HG03280 (cell line): ENCODE data around the gene ARRB2.

Source experiments
- ATAC-seq: cut with Tn5 transposase; IDR thresholded peaks from one replicate; pipeline ENCODE4 v1.9.1; 2021; ENCODE audit warnings: mild to moderate bottlenecking, moderate library complexity; ENCODE audit not compliant: unreplicated experiment

Gene ARRB2

DNA sequence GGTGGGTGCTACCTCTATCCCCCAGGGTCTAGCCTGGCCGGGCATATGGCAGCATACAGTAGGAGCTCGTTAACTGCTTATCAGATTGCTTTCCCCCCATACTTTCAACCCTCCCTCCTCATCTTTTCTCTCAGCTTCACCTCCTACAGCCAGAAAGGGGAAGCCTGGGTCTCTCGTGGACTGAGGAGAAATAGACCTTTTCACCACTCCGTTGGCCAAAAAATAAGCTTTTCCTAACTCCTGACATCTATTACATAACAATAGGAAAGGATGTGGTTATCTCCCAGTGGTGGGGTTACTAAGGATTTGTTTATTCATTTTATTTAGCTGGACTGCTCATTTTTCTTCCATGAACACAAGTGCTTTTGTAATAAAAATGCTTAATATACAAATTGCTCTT is 38.3 kb downstream of the ARRB2 start:
- ATAC-seq, result no peak

GRCh38 chr17:4750606-4751005 is 40.2 kb downstream of the ARRB2 start:
- no peak for ATAC-seq

DNA sequence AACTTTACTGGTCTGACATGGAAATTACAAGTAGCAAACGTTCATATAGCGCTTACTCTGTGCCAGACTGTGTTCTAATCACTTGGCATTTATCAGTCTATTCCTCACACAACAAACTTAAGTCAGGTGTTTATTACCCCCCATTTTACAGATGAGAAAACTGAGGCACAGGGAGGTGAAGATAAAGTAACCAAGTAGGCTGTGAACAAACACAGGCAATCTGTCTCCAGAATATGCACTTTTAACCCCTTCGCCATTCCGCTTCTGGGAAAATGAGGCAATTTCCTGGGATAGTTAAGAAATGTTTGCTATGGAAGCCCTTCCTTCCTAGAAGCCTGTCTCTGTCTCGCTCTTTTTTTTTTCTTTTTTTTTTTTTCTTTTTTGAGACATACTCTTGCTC is 41.5 kb downstream of the ARRB2 start:
- ATAC-seq, result no peak

- ATAC-seq, result no peak
Measured at GRCh38 chr17:4753392-4753791, 43.0 kb downstream of the ARRB2 start.

DNA sequence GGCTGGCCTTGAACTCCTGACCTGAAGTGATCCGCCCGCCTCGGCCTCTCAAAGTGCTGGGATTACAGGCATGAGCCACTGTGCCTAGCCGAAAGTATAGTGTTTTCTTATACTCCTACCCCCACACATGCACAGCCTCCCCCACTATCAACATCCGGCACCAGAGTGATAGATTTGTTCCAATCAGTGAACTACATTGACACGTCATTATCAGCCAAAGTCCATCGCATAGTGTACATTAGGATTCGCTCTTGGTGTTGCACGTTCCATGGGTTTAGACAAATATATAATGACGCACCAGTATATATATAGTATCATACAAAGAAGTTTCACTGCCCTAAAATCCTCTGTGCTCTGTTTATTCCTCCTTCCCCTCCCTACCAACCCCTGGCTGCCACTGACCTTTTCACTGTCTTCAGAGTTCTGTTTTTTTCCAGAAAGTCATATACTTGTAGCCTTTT is 49.4 kb downstream of the ARRB2 start:
- no peak for ATAC-seq

- no peak for ATAC-seq
Measured at GRCh38 chr17:4764595-4764994, 54.2 kb downstream of the ARRB2 start.

DNA sequence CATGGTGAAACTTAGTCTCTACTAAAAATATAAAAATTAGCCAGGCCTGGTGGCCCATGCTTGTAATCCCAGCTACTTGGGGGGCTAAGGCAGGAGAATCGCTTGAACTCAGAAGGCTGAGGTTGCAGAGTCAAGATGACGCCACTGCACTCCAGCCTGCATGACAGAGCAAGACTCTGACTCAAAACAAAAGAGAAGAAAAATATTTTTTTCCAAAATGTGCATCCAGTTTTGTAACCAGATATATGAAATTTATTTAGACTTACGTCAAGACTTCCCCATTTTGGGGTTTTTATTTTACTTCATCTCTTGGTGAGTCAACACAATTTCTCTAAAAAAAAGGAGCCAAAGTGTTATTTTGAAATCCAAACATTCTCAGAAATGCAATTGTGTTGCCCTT is 55.8 kb downstream of the ARRB2 start:
- no peak for ATAC-seq

GRCh38 chr17:4766723-4767122 is 56.3 kb downstream of the ARRB2 start:
- ATAC-seq, result no peak

GRCh38 chr17:4768298-4768697 is 57.9 kb downstream of the ARRB2 start:
- no peak for ATAC-seq

DNA sequence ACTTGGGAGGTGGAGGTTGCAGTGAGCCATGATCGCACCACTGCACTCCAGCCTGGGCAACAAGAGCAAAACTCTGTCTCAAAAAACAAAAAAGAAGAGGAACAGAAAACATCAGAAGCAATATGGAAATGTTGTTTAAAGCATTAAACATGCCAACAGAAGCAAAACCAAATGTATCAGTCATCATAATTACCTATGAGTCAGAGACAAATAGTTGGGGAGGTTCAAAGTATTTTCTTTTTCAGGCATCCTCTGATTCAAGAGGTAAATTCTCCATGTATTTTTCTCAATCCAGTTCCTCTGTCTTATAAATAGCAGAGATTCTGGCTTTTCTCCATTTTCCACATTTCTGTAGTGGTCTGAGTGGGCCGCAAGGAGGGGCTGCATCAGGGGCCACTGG is 59.2 kb downstream of the ARRB2 start:
- no peak for ATAC-seq
